H1 (cell line): ENCODE results near the gene CREB3. TPM values are rescaled to one million over a fixed set of nuclear protein-coding genes. Genes with fewer than 3 reads are reported as not detected.

Experiments
- ATF3 ChIP-seq: IDR thresholded peaks from 2 replicates; pipeline ENCODE4 v1.6.1; 2011; ENCODE audit warnings: low read depth, mild to moderate bottlenecking, low read length; ENCODE audit not compliant: insufficient read depth
- BCL11A ChIP-seq, 2 experiments: IDR thresholded peaks; one replicate each; pipeline ENCODE4 v1.6.1; 2011; ENCODE audit warnings: low read depth in 2 of 2, low read length in 2 of 2, mild to moderate bottlenecking in 2 of 2
- EP300 ChIP-seq, 2 experiments: IDR thresholded peaks; 1 replicate in 1 of 2; 2 replicates in 1 of 2; pipeline ENCODE4 v1.6.1; 2011 to 2012; ENCODE audit warnings: low read depth in 2 of 2, low read length in 2 of 2, mild to moderate bottlenecking in 2 of 2, borderline replicate concordance in 1 of 2, inconsistent platforms in 1 of 2, moderate library complexity in 1 of 2
- JUND ChIP-seq: IDR thresholded peaks from 2 replicates; pipeline ENCODE4 v1.6.1; 2011; ENCODE audit warnings: mild to moderate bottlenecking, improper control_type of control experiment, low read length
- KDM1A ChIP-seq: fragments of 200-600, 300-600 bp; sonication (generic); IDR thresholded peaks from 2 replicates; pipeline ENCODE4 v1.7.1; 2016; ENCODE audit warnings: mild to moderate bottlenecking, low read length, borderline replicate concordance
- RAD21 ChIP-seq, 2 experiments: IDR thresholded peaks in 1 of 2; conservative IDR thresholded peaks in 1 of 2; 2 replicates each; pipeline ENCODE4 v1.6.1; 2011; ENCODE audit warnings: low read depth in 2 of 2, low read length in 2 of 2, improper control_type of control experiment in 1 of 2, inconsistent platforms in 1 of 2, mild to moderate bottlenecking in 1 of 2, moderate library complexity in 1 of 2
- RBBP5 ChIP-seq: IDR thresholded peaks from 2 replicates; pipeline ENCODE4 v1.7.1; 2012; ENCODE audit warnings: low read depth, mild to moderate bottlenecking, inconsistent platforms, low read length, moderate library complexity, borderline replicate concordance
- SAP30 ChIP-seq: fragments of 300-600 bp; sonication (generic); IDR thresholded peaks from 2 replicates; pipeline ENCODE4 v1.7.1; 2012; ENCODE audit warnings: low read length, moderate library complexity, mild to moderate bottlenecking, inconsistent platforms; ENCODE audit not compliant: insufficient read depth, insufficient replicate concordance
- SP1 ChIP-seq: IDR thresholded peaks from 2 replicates; pipeline ENCODE4 v1.6.1; 2011; ENCODE audit warnings: low read depth, low read length
- TAF7 ChIP-seq: optimal IDR thresholded peaks from 2 replicates; pipeline ENCODE3; 2011; ENCODE audit warnings: low read depth, mild to moderate bottlenecking, inconsistent platforms, low read length, moderate library complexity, borderline replicate concordance
- polyA plus RNA-seq, 7 experiments: library from polyadenylated mRNA; depleted of rRNA in 3 of 7; stranded (reverse) in 5 of 7; unstranded in 2 of 7; fragments of >200 nt in 5 of 7; fragments of 200-250 nt in 2 of 7; gene quantifications; 1 replicate in 5 of 7; 2 replicates in 1 of 7; 4 replicates in 1 of 7; pipeline versions ENCODE4 v1.2.1 to v1.2.3, GENCODE V29; 2011 to 2013; ENCODE audit warnings: missing spikeins in 2 of 7, mixed read lengths in 2 of 7
- total RNA-seq: library from RNA; stranded (reverse); fragmentation: NEBNext Ultra II Directional; extraction: Animal tissue kit (Norgen Biotek cat#: 25700); gene quantifications from 2 replicates; pipeline ENCODE4 v1.2.1, GENCODE V29; 2021

The CREB3 gene
- total and polyA plus RNA-seq, 2 of the 8 experiments (the other 6 are each of a cell fraction or from before 2014, with no cell fraction given): 24.4 to 25.7 TPM

GRCh38 chr9:35774907-35775635, 42.6 kb downstream of the CREB3 start (continued):
- TF ChIP-seq JUND: no peak
- no peak for TF ChIP-seq BCL11A (IDR thresholded peaks at IDR 0.05; ENCODE audit: low read depth in 2 of 2, low read length in 2 of 2)
- TF ChIP-seq RBBP5: no peak
- no peak for TF ChIP-seq EP300 (IDR thresholded peaks at IDR 0.05; ENCODE audit: borderline replicate concordance in 1 of 2, low read depth in 2 of 2, low read length in 2 of 2)
- TF ChIP-seq RAD21 (IDR thresholded peaks at IDR 0.05 in 1 of 2, conservative IDR thresholded peaks at IDR 0.05 in 1 of 2; ENCODE audit: low read depth in 2 of 2, low read length in 2 of 2): no peak
- no peak for TF ChIP-seq KDM1A
- TF ChIP-seq SP1: no peak
- TF ChIP-seq ATF3: no peak
- TF ChIP-seq TAF7: no peak
- no peak for TF ChIP-seq SAP30
